Glomerular visceral epithelial cell (primary cell): ENCODE results near the gene PGA4.
"Not testable (repeated sequence)": the region's sequence is repeated elsewhere in the genome, so short reads cannot be mapped to it uniquely, and the experiment has no call there.

Experiments used
- DNase-seq: peaks from one replicate; pipeline ENCODE4 v3.0.0-alpha.2; 2016; ENCODE audit errors: extremely low spot score

The PGA4 gene

DNA sequence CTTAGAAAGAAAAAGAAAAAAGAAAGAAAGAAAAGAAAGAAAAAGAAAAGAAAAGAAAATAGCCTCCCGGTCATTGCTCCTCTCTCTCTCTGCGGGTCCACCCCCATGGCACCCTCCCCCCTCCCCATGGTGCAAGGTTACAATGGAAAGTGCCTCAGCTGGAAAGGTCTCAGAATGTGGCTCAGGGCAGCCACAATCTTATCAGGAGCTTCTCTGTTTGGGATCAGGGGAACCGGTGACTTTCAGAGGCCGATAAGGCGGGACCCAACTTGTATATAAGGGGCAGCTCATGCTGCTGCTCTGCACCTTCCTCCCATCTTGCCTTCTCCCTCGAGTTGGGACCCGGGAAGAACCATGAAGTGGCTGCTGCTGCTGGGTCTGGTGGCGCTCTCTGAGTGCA is at the start of gene PGA4:
Gene PGA4 (plus strand): TSS at position 301 of the 400 bp plus-strand sequence. CDS start 54 bp downstream, at position 355.
- not testable (repeated sequence) for DNase-seq

- no peak for DNase-seq
Observed at GRCh38 chr11:61172356-61172755, 49.8 kb upstream of the PGA4 start.

- no peak for DNase-seq
Observed at GRCh38 chr11:61172888-61173287, 49.3 kb upstream of the PGA4 start.

- no peak for DNase-seq
Observed at GRCh38 chr11:61173456-61173855, 48.7 kb upstream of the PGA4 start.

GRCh38 chr11:61174273-61174672 is 47.9 kb upstream of the PGA4 start:
- no peak for DNase-seq

DNA sequence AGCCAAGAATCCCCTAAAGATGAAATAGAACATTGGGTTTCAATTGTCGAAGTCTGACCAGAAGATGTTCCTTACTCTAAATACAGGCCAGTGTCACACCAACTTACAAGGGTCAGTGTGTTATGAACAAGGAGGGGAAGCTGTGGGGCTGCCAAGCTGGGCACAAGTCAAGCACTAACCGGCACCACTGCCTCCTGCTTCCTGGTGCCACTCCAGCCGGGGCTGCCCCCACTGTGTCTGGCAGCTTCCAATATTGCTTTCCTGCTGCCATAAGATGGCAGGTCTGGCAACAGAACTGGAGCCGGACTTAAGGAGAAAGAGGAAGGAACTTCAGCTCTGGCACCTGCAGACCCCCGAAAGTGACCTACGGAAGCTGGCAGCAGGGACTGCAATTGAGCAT is 47.2 kb upstream of the PGA4 start:
- no peak for DNase-seq

DNA sequence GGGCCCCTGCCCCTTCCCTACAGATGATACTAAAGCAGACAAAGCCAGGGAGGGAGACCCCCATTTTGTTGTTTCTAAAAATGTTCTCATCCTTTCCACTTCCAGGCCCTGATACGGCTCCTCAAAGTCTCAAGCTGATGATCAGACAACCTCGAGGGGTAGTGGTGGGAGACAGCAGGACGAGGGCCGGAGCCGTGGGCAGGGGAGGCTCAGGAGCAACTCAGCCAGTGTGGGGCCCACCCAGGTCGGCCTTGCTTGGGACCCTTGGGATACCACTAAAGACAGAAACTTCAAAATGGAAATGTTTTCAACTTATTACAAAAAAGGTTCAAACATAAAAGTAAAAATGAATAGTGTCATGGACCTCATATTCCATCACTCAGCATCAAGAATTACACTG is 45.7 kb upstream of the PGA4 start:
- DNase-seq, result no peak

DNA sequence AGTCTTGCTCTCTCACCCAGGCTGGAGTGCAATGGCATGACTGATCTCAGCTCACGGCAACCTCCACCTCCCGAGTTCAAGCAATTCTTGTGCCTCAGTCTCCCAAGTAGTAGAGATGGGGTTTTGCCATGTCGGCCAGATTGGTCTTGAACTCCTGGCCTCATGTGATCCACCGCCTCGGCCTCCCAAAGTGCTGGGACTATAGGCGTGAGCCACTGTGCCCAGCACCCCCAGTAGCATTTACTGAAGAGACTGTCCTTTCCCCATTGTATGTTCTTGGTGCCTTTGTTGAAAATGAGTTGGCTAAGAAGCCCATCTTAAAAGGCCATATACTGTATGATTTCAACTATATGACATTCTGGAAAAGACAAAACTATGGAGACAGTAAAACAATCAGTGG is 41.9 kb upstream of the PGA4 start:
- not testable (repeated sequence) for DNase-seq

DNA sequence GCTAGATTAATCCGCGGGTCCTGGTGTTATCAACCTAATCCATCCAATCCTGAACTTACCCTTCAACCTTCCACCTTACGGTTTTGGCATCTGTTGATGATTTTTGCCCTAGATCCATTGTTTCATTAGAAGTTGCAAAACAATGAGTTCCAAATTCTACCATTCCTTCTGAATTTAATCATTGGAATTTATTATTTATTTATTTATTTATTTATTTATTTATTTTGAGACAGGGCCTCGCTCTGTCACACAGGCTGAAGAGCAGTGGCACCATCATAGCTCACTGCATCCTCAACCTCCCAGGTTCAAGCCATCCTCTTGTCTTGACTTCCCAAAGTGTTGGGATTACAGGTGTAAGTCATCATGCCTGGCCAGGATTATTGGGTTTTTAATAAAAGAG is 40.7 kb upstream of the PGA4 start:
- DNase-seq, result no peak

DNA sequence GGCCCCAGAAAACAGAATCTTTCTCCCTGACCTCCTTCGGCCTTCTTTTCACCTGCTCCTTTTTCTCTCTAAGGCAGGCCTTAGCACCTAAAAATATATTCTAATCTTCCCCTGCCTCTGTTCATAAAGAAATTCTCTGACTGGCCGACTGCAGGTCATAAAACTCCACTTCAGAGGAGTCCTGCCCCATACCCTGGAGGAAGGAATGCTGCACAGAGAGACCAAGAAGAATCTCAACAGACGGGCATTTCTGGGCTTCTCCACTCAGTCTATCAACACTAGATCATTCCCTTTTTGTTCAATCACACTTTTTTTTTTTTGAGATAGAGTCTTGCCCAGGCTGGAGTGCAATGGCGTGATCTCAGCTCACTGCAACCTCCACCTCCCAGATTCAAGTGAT is 38.5 kb upstream of the PGA4 start:
- DNase-seq, result no peak

GRCh38 chr11:61186504-61186903 is 35.6 kb upstream of the PGA4 start:
- DNase-seq, result no peak

DNA sequence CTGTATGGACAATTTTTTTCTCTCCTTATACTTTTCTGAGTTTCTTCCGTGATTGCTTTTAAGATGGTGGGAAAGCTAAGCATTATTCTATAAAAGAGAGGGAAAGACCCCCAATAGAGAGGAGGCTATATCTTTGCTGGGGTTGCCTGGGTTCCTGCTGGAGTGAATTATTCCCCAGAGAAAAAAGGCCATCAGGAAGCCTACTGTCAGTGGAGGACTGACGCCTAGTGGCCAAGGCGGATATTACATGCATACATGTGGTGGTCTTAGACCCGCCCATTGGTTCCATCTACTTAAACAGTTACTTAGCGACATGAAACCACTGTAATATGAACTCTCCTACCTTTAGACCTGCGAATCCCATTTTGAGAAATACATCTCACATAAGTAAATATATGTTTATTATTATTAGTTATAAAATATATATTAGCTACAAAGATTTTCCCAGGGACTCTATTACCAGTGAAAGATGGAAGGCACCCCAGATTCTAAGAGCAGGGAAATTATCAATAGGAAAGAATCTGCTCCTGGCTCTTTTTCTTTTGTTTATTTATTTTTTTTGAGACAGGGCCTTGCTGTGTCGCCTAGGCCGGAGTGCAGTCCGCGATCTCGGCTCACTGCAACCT is 34.5 kb upstream of the PGA4 start:
- peak; percentile 77 for DNase-seq

- DNase-seq, result no peak
Observed at GRCh38 chr11:61189933-61190332, 32.2 kb upstream of the PGA4 start.

- no peak for DNase-seq
Observed at GRCh38 chr11:61193596-61193995, 28.6 kb upstream of the PGA4 start.

GRCh38 chr11:61194169-61194671 is 27.9 kb upstream of the PGA4 start:
- no peak for DNase-seq

- DNase-seq, result no peak
Observed at GRCh38 chr11:61194981-61195695, 27.0 kb upstream of the PGA4 start.

DNA sequence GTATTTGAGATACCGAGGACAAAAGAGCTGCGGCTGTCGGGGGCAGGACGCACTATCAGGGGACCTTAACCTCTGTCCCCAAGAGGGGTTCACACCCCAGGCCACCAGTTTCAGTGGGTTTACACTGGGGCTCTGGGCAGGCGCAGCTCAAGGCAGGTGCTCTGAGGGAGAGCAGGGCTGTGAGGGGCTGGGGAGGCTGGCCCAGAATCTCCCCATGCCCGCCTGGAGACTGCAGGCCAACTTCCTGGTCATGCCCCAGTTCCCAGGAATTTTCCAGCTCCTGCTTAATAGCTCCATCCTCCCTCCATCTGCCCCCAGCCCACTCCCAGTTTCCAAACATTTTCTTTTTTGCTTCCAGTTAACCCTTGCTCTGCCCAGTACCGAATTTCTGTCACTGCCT is 26.4 kb upstream of the PGA4 start:
- peak; percentile 25 for DNase-seq

GRCh38 chr11:61198361-61198760 is 23.8 kb upstream of the PGA4 start:
- no peak for DNase-seq

- no peak for DNase-seq
Observed at GRCh38 chr11:61198948-61199523, 23.1 kb upstream of the PGA4 start.

- no peak for DNase-seq
Observed at GRCh38 chr11:61201476-61201875, 20.7 kb upstream of the PGA4 start.

GRCh38 chr11:61202950-61203746 is 19.0 kb upstream of the PGA4 start, which contains the start of gene PGA3:
Gene PGA3 (plus strand): TSS chr11:61203515. CDS start chr11:61203565, 50 bp downstream.
- DNase-seq, result not testable (repeated sequence)

DNA sequence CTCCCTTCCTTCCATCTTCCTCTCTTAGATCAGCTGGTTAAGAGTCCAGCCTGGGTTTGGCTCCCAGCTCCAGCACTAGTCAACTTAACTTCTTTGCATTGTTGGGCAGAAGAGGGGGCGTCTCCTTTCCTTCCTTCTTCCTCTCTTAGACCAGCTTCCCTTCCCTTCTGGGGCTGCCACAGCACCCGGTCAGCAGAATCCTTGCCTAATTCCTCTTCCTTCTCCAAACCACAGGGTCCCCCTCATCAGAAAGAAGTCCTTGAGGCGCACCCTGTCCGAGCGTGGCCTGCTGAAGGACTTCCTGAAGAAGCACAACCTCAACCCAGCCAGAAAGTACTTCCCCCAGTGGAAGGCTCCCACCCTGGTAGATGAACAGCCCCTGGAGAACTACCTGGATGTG is 18.3 kb upstream of the PGA4 start:
- DNase-seq, result not testable (repeated sequence)
